HG02885 (cell line): Measurements from ENCODE around the gene MAPKAP1.
A peak's percentile ranks its signal among the peaks of the same experiment; 100 is the strongest.
"Not testable (repeated sequence)": the region's sequence is repeated elsewhere in the genome, so short reads cannot be mapped to it uniquely, and the experiment has no call there.

Experiments
- ATAC-seq: cut with Tn5 transposase; IDR thresholded peaks from one replicate; pipeline ENCODE4 v1.9.1; 2021; ENCODE audit warnings: mild to moderate bottlenecking; ENCODE audit not compliant: unreplicated experiment, poor library complexity

MAPKAP1 gene

DNA sequence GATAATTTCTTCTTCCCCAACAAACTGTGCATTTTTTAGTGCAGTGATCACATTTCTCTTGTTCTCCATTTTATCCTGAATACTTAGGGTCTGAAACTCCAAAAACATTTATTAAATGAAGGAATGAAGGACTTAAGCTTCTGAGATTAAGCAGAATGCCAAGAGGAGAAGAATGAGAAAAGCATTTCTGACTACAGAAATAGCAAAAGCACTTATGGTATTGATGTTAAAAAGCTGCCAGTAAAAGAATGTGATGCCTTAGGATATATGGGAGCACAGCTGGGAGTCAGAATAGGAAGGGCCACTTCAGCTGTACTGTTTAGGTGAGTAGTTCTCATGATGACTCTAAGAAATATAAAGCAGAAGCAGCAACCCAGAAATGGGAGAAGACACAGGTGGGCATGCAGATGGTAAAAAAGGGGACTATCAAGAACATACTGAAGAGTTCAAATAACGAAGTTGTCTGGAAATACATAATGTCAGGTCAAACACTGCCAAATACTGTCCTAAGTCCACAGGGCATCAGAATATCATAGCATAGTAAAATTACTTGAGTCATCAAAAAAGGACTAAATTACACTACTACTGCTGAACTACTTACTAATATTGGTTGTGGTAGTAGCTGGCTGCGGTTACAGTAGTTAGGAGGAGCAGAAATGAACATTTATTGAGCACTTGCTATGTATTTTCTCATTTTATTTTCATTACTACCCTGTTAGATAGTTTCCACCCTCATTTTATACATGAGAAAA, 132.7 kb downstream of the MAPKAP1 start:
- no peak for ATAC-seq

DNA sequence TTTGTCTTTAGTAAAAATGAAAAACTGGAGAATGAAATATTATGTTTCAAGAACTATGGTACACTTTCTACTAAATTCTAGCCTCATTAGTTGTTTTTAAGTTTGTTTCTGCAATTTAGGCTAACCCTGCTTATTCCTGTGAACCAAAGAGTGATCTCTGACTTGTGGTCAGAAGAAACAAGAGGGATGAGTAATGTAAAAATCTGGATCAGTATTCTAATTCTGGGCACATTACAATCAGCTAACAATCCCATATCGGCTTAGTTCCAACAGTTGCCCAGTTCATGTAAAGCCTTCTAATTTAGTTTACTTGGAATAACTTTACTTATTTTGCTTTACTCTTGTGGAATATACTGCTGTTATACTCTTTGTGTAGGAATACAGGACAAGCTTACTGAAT, 134.5 kb downstream of the MAPKAP1 start:
- not testable (repeated sequence) for ATAC-seq

DNA sequence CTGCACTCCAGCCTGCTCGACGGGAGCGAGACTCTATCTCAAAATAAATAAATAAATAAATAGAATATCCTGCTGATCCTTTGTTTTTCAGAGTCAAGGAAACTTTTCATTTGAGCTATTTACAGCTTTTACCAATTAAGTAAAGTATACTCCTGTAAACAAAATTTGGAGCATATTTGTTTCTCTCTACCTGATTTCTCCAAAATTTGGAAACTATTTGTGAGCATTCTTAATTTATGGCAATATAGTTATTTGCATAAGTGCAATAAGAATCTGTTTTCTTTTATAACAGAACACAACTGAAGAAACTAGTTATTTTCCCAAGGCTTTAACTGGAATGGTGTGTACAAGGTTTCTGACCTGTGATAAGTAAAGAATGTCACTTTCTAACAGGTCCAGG, 135.2 kb downstream of the MAPKAP1 start:
- not testable (repeated sequence) for ATAC-seq

DNA sequence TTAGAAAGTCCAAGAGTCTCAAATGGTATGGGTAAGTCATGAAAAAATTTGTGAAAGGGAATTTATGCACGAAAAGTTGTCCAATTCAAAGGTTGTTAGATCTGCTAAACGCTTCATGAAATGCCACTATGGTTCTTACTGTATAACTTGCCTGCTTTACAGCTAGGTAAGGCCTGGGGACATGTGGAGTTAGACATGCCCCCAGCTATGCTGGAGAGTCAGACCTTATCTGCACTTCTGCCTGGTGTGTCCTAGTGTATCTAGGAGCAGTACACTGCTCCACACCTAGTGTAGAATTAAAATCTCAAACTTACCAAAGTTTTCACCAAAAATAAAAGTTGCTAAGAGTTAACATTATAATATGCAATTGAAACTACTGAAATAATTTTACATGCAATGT, 136.8 kb downstream of the MAPKAP1 start:
- ATAC-seq = no peak

DNA sequence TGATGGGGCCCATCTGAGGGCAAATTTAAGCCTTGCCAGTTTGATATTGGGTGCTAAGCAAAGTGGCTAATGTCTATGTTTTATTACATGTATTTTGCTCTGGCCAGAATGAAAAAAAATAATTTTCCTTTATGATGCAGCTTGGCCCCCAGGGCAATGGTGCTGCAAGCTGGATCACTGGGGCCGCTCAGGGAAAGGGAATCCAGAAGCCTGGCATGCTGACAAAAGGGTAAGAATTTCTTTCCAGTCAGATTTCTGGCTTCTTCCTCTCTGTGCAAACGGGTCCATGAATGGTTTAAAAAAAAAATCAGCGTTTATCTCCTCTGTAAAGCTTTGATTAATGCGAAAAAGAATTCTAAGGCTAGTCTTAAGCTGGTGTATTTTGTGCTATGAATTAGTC, 138.4 kb downstream of the MAPKAP1 start:
- no peak for ATAC-seq

DNA sequence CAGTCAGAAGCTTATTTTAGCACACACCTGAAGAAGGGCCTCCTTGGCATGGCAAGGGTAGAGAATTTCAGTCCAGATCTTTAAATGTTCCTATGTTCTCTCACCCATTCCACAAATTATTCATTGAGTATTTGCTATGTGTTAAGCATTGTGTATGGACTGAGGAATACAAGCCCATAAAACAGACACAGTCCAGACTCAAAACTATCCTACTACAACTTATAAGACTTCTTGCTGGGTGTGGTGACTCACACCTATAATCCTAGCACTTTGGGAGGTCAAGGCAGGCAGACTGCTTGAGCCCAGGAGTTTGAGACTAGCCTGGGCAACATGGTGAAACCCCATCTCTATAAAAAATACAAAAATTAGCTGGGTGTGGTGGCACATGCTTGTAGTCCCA, 141.0 kb downstream of the MAPKAP1 start:
- ATAC-seq = not testable (repeated sequence)

DNA sequence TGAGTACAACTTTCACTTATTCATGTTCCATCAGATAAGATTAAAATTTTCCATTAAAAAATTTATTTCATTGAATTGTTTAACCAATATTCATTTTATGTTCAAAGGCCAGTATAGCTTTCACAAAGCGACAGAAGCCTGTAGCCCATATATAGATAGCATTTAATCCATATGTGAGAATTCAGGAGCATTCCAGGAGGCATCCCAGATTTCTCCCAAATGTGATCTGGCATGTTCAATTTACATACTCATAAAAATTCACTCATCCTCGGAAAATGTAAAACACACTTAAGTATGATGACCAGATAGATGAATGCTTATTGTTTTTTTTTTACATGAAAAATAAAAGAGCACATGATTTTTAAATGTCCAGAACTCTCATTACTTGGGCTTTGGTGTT, 141.9 kb downstream of the MAPKAP1 start:
- ATAC-seq = no peak

DNA sequence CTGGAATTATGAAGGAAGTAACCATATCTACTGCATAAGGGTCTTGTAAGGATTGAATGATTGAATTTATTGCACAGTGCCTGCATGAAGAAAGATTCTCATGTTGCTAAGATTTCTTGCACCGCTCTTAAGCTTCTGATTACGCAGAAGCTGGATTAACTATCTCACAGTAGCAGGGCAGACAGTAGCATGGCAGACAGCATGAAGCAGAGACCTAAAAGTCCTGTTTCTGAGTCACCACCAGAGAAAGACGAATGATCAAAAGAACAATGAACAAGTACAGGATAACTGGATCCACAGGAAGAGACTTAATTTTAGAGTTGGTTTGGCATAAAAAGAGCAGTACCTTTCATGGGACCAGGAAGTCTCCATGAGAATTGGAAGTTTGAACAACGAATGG, 142.4 kb downstream of the MAPKAP1 start:
- ATAC-seq = no peak

DNA sequence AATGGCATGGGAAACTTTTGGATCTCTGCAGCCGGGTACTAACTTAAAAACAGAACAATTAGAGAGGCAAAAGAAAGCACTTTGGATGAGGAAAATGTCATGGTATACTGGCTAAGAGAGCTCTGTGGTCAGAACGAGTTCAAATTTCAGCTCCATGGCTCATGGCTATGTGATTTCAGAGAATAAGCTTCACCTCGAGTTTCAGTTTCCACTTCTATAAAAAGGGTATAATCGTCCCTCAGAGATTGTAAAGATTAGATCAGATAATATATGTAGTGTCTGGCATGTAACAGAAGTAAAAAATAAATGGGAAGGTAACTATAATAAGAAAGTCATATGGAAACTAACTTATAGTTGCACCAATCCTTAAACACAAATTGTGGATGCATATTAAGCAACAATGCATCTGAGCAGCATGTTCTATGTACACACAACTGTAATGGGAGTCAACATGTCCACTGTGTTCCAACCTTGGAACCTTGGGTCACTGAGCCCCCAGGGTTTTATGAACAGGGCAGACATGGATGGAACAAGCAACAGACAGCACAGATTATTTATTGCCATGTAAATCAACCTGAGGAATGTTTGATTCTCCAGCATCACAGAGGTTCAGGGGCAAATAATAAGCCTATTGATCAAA, 145.4 kb downstream of the MAPKAP1 start:
- ATAC-seq = peak; percentile 59

DNA sequence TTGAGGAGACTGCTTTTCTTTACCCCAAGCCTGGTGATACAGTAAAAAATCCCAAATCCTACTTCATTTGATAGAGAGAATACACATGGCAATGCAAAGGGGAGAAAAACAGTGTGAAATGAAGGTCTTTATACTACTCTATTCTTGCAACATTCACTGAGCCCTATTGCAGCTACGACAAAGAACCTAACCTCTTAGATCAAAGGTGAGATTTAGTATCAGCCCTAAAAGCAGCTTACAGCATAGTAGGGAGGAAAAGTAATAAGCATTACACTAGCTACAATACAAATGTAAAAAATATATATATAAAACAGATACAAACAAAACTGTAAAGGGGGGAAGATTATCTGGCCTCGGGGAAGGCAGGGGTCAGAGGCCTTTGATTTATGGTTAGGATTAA, 147.1 kb downstream of the MAPKAP1 start:
- ATAC-seq = no peak

DNA sequence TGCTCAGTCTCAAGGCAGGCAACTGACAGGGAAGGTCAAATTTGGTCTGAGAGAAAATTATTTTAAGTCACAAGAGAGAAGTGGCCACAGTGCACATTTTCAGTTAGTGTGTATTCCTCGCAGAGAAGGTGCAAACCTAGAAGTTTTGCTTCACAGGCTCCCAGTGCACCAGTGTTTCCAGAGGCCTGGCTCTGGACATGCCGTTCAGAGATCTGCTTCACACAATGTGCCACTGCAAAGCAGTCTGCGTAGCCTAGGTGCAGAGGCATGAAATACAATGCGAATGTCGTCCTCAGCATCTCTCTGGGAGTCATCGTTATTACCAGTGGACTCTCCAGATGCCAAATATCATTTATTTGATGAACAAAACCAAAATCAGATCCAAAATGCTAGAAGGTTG, 147.8 kb downstream of the MAPKAP1 start:
- no peak for ATAC-seq

DNA sequence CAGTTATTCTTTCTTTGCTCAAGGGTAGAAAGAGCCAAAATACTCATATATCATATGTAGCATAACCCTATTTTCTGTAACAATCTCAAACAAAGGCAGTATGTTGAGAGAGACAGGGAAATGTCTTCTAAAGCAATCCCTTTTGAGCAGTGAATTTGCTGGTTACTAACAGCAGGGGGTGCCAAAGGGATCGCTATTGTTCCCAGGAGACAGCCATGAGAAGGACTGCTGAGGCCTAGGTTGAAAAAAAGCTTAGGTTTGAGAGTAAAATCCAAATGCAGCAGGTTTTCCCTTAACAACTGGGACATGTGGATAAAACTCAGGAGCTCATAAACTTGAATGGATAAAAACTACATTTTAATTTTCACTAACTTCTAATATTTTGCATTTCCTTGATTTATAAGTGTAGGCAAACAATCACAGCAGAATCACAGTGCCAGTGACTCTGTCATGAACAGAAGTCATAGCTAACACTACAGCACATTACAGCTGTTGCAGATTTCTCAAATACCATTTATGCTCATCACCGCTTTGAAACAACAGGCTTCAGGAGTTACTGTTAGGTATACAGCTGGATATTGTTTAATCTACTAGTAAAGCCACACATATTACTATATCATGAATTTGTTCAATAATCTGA, 148.4 kb downstream of the MAPKAP1 start:
- ATAC-seq = peak; percentile 58

DNA sequence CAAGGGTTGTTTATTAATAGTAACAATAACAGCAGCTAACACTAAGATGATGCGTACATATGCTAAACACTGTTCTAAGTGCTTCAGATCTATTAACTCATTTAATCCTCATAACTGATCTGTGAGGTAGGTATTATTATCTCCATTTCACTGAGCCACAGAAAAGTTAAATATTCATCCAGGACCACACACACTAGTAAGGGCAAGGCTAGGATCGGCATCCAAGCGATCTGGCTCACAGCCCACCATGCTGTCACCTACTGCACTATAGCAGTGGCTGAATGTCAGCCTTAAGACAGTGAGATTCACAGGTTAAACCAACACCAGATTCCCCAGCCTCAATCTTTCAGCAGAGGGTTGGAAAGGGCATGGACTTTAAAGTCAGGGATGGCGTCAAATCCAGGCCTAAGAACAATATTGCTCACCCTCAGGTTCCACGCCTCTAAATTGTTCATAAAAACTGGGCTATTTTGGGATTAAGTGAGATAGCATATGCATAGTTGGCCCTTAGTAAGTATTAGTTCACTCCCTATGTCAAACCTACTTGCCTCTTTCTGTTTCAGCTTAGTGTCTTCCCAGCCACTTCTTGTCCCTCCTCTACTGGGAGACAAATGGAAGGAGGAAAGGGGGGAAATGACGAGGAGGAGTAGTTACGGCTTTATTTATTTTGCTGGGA, 150.8 kb downstream of the MAPKAP1 start:
- no peak for ATAC-seq

DNA sequence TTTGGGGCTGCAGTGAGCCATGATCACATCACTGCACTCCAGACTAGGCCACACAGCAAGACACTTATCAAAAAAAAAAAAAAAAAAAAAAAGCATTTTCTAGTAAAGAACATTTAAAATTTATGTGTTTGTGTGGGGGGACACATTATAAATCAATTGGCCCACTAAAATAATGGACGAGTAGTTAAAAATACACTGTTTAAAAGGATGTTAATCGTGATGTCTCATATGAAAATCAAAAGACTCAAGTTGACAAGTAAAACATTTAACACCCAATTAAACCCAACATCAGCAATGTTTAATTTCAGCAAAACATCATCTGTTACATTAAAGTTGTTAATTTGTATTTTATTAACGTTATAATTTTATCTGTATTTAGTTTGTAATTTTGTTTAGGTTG, 152.3 kb downstream of the MAPKAP1 start:
- ATAC-seq = no peak

DNA sequence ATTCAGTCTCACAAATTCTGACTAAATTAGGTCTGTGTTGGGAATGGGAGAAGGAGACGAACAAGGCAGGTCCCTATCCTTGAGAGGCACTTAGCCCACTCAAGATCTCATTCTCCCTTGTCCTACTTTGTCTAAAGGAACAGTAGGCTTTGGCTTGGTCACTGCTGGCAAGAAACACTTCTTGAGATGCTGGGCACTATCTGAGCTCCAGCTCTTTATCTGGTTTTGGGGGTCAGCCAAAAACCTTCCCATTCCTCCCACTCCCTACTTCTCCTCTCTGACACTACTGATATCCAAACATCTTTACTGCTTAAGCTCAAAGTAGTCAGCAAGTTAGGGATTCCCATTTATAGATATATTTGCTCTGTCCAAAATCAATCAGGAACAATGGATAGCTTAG, 155.2 kb downstream of the MAPKAP1 start:
- ATAC-seq = no peak

DNA sequence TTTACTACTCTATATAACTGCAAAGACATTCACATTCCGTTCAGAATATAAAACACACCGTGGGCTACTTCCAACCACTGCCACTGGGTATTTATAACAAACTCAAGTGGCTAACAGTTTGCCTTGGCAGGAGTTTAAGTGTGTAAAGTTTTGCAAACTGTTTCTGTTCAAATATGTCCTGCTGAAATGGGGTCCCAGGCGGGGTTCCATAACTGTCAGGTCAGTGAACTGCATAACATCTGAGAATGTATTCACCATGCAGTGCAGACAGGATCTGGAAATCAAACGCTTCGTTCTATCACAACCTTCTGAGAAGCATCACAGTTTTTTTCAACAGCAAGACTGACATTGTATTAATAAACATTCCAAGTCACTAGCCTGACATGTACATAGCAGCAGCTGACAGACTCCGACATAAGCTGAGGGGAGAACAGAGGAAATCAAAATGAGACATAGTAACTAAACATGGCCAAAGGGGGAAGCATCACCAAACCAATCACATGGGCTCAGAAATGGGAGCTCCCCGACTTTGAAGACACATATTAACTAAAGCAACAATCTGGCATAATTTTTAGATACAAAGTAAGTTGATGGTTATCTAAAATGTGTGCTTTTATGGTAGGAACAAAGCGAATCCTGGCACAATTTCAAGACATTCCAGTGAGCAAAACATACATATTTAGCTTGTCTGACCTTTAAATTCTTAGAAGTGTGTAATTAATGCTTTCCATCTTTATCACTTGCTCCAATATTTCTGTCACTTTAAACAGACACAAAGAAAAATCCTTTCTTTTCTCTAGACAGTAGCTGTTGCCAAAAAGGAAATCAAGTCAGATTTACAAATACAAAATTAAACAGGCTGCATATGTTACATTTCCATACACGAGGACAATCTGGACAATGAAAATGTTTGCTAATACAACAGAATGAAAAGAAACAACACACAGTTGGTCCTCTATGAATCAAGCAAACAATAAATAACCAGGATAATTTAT, 156.8 kb downstream of the MAPKAP1 start:
- ATAC-seq = no peak

DNA sequence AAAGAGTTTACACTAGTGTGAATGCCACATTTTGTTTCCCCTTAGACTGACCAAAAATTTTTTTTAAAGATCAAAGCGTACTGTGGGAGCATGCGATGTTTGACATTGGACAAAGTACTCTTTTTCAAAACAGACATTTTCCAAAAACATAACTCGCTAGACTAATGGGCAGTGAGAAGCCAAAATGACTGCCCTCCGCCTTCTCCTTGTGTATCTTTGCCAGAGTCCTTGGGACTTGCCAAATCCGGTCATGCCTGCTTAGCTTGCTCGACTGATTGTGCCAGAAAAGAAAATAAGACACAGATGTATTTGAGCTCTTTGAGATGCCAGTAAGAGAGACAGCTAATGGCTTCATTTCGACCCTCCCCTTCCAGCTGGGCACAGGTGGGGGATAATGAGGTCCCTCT, 157.5 kb downstream of the MAPKAP1 start:
- ATAC-seq = no peak

DNA sequence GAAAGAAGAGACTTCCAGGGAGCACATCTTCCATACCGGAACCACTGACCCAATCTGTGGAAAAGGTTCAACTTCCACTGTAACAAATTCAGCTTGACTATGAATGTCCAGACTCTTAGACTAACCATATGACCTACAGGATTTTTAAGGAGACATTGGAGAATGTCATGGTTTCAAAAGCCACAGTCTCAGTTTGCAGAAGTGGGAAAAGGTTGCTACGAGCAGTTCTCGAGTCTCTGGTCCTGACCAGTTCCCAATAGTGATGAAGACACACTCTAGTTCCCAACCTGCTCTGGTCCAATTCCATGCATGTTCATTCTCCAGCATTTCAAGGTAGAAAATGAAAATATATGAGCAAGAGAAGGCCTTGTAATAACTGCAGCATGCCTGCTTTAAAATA, 158.0 kb downstream of the MAPKAP1 start:
- no peak for ATAC-seq

DNA sequence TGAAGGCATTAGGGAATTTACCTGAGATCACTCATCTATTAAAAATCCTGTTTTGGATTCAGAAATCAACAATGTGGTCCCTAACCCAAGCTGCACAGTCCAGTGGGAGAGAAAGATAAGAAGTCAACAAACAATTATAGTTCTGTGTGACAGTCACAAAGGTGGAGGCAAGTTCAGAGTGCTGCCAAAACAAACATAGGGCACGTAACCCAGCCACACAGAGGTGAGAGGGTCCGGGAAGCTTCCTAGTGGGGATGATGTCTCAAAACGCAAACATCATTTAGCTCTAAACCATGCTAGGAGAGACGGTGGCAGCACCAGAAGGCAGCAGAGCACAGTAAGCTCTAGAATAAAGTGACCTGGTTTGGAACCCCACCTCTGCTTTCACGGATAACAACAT, 158.9 kb downstream of the MAPKAP1 start:
- ATAC-seq = no peak

DNA sequence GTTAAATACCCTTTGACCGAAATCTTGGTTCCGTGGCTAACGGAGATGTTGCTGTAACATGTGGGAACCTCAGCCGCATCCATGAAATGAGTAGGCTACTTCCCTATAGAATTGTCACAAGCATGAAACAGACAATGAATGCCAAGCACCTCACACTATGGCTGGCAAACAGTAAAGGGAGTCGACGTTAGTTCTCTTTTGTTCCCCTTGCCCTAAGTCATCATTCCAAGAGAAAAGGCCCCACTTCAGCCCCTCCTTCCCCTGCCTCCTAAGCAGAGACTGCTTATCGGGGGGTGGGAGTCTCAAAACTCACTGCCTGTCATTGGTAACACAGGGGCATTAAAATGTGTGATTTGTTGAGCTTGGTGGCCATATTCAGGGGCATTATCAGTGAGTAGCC, 159.6 kb downstream of the MAPKAP1 start:
- ATAC-seq = no peak
